ENCODE results near the gene B3GNT5.

DNA sequence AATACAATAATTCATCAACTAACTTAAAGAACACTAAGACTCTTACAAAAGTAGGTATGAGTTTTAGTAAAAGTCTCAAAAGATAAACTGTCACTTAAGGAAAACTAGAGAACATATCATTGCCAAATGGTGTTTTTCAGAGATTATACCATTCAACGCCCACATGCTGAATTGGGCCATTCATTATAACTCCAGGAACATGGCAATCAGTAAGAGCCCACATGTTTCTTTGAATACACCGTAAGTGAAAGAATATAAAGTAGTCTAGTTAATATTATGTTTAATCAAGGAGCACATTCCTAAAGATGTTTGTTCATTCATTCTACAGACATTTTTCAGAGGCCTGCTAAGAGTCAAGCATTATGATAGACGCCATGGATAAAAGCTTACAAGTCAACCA lies 22.9 kb downstream of the B3GNT5 start:
- TF ChIP-seq POLR2AphosphoS5 (IDR thresholded peaks at IDR 0.05; ENCODE audit: insufficient read depth, low read depth, low read length): no peak
- no peak for TF ChIP-seq CTCF (IDR thresholded peaks at IDR 0.05; ENCODE audit: extremely low read depth in 1 of 2, insufficient read depth in 1 of 2, low read depth in 1 of 2, low read length in 2 of 2)
- TF ChIP-seq EZH2 (IDR thresholded peaks at IDR 0.05; ENCODE audit: borderline replicate concordance, low read depth, low read length, severe bottlenecking): no peak
- no peak for TF ChIP-seq POLR2A (IDR thresholded peaks at IDR 0.05; ENCODE audit: low read depth, low read length)
- TF ChIP-seq, protein P1, sequence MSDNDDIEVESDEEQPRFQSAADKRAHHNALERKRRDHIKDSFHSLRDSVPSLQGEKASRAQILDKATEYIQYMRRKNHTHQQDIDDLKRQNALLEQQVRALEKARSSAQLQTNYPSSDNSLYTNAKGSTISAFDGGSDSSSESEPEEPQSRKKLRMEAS (IDR thresholded peaks at IDR 0.05; ENCODE audit: insufficient read depth, insufficient read length): no peak
- TF ChIP-seq GATA2 (IDR thresholded peaks at IDR 0.05; ENCODE audit: insufficient read depth, insufficient read length, low read depth, low read length): no peak
